ENCODE measurements around the gene TOMM40. TPM values are rescaled to one million over a fixed set of nuclear protein-coding genes. Genes with fewer than 3 reads are reported as not detected.

Gene TOMM40
- total and polyA plus RNA-seq, 2 of the 13 experiments (the other 11 are each of a cell fraction or from before 2014, with no cell fraction given) = 72.0 to 110 TPM

GRCh38 chr19:44845612-44846454, 45.2 kb upstream of the TOMM40 start, which contains the start of gene NECTIN2 (continued):
- peak; percentile 18 for TF ChIP-seq ARID5B (CRISPR knock-in tag; IDR thresholded peaks at IDR 0.05)
- no peak for TF ChIP-seq XBP1 (CRISPR knock-in tag; IDR thresholded peaks at IDR 0.05)
- peak; percentile 22; the same call in 1 of the 2 replicates for TF ChIP-seq HOXA3 (CRISPR knock-in tag; IDR thresholded peaks at IDR 0.05)
- peak; percentile 19 for TF ChIP-seq SPEN (CRISPR knock-in tag; IDR thresholded peaks at IDR 0.05; ENCODE audit: low read depth)
- TF ChIP-seq ZNF331 (CRISPR knock-in tag; IDR thresholded peaks at IDR 0.05) = 0 out of 2 replicates have a peak, but pooled peaks have one; percentile 20
- TF ChIP-seq RFX5 (IDR thresholded peaks at IDR 0.05; ENCODE audit: low read depth, low read length) = 0 out of 2 replicates have a peak, but pooled peaks have one; percentile 41
- no peak for TF ChIP-seq DZIP1 (CRISPR knock-in tag; IDR thresholded peaks at IDR 0.05)
- TF ChIP-seq ZNF124 (CRISPR knock-in tag; IDR thresholded peaks at IDR 0.05) = peak; percentile 95
- TF ChIP-seq KMT2A (CRISPR knock-in tag; IDR thresholded peaks at IDR 0.05) = no peak
- peak; percentile 30; the same call in 1 of the 2 replicates for TF ChIP-seq RAD21 (CRISPR knock-in tag; IDR thresholded peaks at IDR 0.05)
- TF ChIP-seq TFDP1 (CRISPR knock-in tag; IDR thresholded peaks at IDR 0.05; ENCODE audit: borderline replicate concordance) = peak; percentile 35; the same call in 1 of the 2 replicates
- no peak for TF ChIP-seq ZNF318 (CRISPR knock-in tag; IDR thresholded peaks at IDR 0.05)

All from HepG2 (cell line).